AG04449 (cell line): ENCODE measurements around the gene ST6GALNAC5.

ENCODE experiments used
- CTCF ChIA-PET: fragments of 350-600 bp; formaldehyde crosslinking; extraction: SDS; loops from one replicate; lab custom pipeline; 2021; ENCODE audit warnings: antibody characterized with exemption; lab: Yijun Ruan, JAX
- POLR2A ChIA-PET: fragments of 400-600, 350-600 bp; formaldehyde crosslinking; extraction: SDS; loops from one replicate; lab custom pipeline; 2020; ENCODE audit warnings: antibody characterized with exemption, inconsistent platforms; lab: Yijun Ruan, JAX
- DNase-seq: peaks from one replicate; pipeline ENCODE4 v3.0.0-alpha.2; 2010; ENCODE audit warnings: low read depth, low spot score
- H3K4me3 ChIP-seq: 2 replicates; pipeline ENCODE4 v1.5.1; 2011; ENCODE audit warnings: low read depth, mild to moderate bottlenecking, control low read depth, low read length
- CTCF ChIP-seq: IDR thresholded peaks from one replicate; pipeline ENCODE4 v1.5.1; 2011; ENCODE audit warnings: mild to moderate bottlenecking, moderate library complexity, low read length, control low read depth, inconsistent platforms; ENCODE audit not compliant: insufficient read depth; ENCODE audit errors: missing control alignments

Gene ST6GALNAC5

GRCh38 chr1:77036560-77036959, 169.3 kb downstream of the ST6GALNAC5 start:
- H3K4me3 ChIP-seq, result no peak overlapping the region
- TF ChIP-seq CTCF, result no peak
- DNase-seq, result no peak
- ChIA-PET CTCF (interaction anchor here (1.0 kb wide), 1 partner anchor 9 kb away, joined by 3 read pairs; no protein-coding TSS in a partner anchor), POLR2A (no interaction called here)

DNA sequence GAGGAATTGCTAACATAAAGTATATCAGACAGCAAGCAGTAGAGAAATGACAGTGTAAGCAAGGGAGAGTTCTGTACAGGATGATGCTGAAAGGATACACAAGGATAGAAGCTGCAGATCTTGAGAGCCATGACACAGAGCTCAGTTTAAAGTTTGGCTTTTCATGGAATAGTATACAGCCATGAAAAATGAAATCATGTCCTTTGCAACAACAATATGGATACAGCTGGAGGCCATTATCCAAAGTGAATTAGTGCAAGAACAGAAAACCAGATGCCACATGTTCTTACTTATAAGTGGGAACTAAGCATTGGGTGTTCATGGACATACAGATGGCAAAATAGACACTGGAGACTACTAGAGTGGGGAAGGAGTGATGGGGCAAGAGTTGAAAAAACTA, 169.8 kb downstream of the ST6GALNAC5 start:
- H3K4me3 ChIP-seq, result no peak overlapping the region
- no peak for DNase-seq
- TF ChIP-seq CTCF, result no peak
- ChIA-PET CTCF (interaction anchor here (0.9 to 1.0 kb wide), 2 partner anchors 9 to 13 kb away, joined by 3 read pairs; no protein-coding TSS in a partner anchor), POLR2A (no interaction called here)

DNA sequence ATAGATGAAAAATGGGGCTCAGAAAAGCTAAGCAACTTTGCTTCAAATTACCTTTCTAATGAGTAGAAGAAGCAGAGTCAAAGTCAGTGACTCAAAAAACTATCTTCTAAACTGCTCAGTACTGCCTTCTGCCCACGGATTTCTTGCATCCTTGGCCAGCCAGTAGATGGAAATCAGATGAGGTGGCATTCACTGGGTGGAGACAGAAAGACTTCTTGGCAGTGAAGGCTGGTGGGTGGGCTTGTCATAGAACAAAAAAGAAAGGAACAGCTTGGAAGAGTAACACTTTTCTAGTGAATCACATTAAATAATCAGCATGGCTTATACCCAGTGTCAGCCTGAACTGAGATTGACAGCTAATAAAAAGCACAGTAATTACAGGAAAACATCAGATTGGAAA, 170.7 kb downstream of the ST6GALNAC5 start:
- no peak overlapping the region for H3K4me3 ChIP-seq
- no peak for TF ChIP-seq CTCF
- DNase-seq, result no peak
- CTCF ChIA-PET, result no interaction called here
- POLR2A ChIA-PET, result no interaction called here

GRCh38 chr1:77039111-77039510, 171.8 kb downstream of the ST6GALNAC5 start:
- no peak for TF ChIP-seq CTCF

DNA sequence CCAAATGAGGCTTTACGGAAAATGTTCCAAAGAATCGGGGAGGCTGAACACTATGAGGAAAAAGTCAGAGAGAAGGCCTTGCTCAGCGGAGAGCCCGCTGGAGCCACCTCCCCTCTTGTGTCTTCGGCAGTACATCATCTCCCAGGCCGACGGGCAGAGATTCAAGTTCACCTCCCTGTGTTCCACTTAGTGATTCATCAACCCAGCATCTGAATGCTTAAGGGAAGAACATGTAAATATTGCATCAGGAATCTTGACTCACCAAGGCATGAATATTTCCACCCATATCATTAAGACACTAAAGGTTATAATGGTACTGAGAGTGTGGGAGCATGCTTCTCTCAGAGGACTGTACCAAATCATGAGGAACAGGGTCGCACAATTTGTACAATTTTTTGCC, 172.5 kb downstream of the ST6GALNAC5 start:
- DNase-seq, result peak; percentile 92
- CTCF ChIA-PET, result no interaction called here
- no peak for TF ChIP-seq CTCF
- no peak overlapping the region for H3K4me3 ChIP-seq
- POLR2A ChIA-PET, result no interaction called here

More at GRCh38 chr1:77039111-77039510, 171.8 kb downstream of the ST6GALNAC5 start:
- H3K4me3 ChIP-seq, result no peak overlapping the region
- POLR2A ChIA-PET, result interaction anchor here (0.5 kb wide), 1 partner anchor 115 kb away, joined by 3 read pairs; no protein-coding TSS in a partner anchor
- CTCF ChIA-PET, result no interaction called here
- no peak for DNase-seq

DNA sequence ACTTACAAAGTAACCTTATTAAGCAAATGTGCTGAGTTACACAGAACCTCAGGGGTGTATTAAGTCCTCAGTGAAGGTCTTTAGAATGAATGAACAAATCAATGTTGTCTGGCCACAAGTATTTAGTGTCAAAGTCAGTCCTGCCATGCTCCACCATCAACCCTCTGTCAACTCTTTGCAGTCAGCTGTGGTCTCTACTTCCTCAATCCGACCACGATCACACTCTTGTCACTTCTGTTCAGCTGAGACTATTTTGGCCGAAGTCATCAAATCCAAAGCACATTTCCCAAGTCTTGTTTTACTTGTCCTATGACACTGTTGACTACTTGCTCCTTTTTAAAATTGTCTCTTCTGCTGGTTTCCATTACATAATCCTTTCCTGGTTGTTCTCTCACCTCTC, 173.5 kb downstream of the ST6GALNAC5 start:
- no peak for DNase-seq
- no peak for TF ChIP-seq CTCF
- ChIA-PET CTCF (interaction anchor here (1.1 kb wide), 1 partner anchor 9 kb away, joined by 3 read pairs; no protein-coding TSS in a partner anchor), POLR2A (no interaction called here)
- H3K4me3 ChIP-seq, result no peak overlapping the region
